Stimulated activated CD8-positive, alpha-beta memory T cell treated with anti-CD3 and anti-CD28 coated beads, Interleukin-12 subunit alpha, Interleukin-12 subunit beta, amount 100 ng/mL, for 4 hours (primary cell): ENCODE results near the gene SLC25A18.
"Not testable (repeated sequence)": the region's sequence is repeated elsewhere in the genome, so short reads cannot be mapped to it uniquely, and the experiment has no call there.

Source experiments
- DNase-seq: peaks from one replicate; pipeline ENCODE4 v3.0.0-alpha.2; 2020; ENCODE audit warnings: low read depth

The SLC25A18 gene

GRCh38 chr22:17607891-17608521, 44.7 kb downstream of the SLC25A18 start:
- DNase-seq: no peak

- DNase-seq: no peak
Measured at GRCh38 chr22:17612057-17612456, 48.8 kb downstream of the SLC25A18 start.

- no peak for DNase-seq
Measured at GRCh38 chr22:17613280-17613679, 50.0 kb downstream of the SLC25A18 start.

- no peak for DNase-seq
Measured at GRCh38 chr22:17627961-17628405, 64.7 kb downstream of the SLC25A18 start.

- peak; percentile 88 for DNase-seq
Measured at GRCh38 chr22:17628406-17629172, 65.3 kb downstream of the SLC25A18 start, which contains the start of gene ATP6V1E1. ATP6V1E1 (minus strand) TSS chr22:17628749; CDS start chr22:17628635, 114 bp downstream.

GRCh38 chr22:17629173-17629489, 65.8 kb downstream of the SLC25A18 start:
- no peak for DNase-seq

- DNase-seq: no peak
Measured at GRCh38 chr22:17629641-17630040, 66.3 kb downstream of the SLC25A18 start.

GRCh38 chr22:17631076-17631565, 67.8 kb downstream of the SLC25A18 start:
- DNase-seq: no peak

GRCh38 chr22:17633217-17633997, 70.1 kb downstream of the SLC25A18 start:
- DNase-seq: no peak

GRCh38 chr22:17633998-17634323, 70.7 kb downstream of the SLC25A18 start:
- DNase-seq: no peak

GRCh38 chr22:17634696-17635095, 71.4 kb downstream of the SLC25A18 start:
- DNase-seq: no peak

GRCh38 chr22:17636850-17637249, 73.6 kb downstream of the SLC25A18 start:
- DNase-seq: not testable (repeated sequence)

- no peak for DNase-seq
Measured at GRCh38 chr22:17637490-17638181, 74.3 kb downstream of the SLC25A18 start.

GRCh38 chr22:17638182-17638431, 74.8 kb downstream of the SLC25A18 start:
- peak; percentile 3 for DNase-seq

- peak; percentile 78 for DNase-seq
Measured at GRCh38 chr22:17638432-17639246, 75.3 kb downstream of the SLC25A18 start, which contains the start of gene BCL2L13. BCL2L13 (plus strand) TSS chr22:17638757; CDS start chr22:17655712, 16,955 bp downstream.

- DNase-seq: no peak
Measured at GRCh38 chr22:17639247-17639741, 76.0 kb downstream of the SLC25A18 start.
